Measurements from ENCODE around the gene CARMIL3. TPM values are rescaled to one million over a fixed set of nuclear protein-coding genes. Genes with fewer than 3 reads are reported as not detected.

Gene CARMIL3
- total and polyA plus RNA-seq, 2 experiments from 2014 or later: not detected

DNA sequence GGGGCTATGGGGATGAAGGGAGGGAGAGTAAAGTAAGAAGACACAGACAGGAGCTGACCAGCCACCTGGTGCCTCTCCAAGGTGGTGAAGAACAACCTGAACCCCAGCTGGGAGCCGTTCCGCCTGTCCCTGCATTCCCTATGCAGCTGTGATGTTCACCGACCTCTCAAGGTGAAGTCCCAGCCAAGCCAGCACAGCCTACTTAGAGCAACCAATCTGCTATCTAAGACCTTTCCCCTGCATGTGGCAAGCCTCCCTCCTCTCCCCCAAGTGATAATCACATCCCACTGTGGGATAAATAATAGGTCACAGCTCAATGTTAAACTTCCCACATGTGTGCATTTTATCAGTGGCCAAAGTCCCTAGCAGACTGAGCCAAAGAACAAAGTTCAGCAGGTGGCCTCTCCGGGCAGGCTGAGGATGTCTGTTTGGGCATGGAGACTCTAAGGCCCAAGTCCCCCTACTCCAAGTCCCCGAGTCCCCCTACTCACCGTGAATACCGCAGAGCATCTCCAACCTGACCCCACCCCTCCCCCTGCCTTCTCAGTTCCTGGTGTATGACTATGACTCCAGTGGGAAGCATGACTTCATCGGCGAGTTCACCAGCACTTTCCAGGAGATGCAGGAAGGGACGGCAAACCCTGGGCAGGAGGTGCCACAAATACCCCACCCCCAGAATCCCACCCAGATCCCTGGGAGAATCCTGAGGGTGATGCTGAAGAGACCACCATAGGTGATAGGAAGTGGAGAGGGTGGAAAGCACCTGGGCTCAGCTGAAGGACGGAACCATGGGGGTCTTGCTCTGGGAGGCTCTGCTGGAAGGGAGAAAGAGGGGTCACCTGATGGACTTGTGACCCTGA lies 23.0 kb downstream of the CARMIL3 start:
- Histone ChIP-seq H3K36me3 (ENCODE audit: low read depth) (no peaks in the 10 kb centered on the region), H4K20me1 (ENCODE audit: insufficient read depth) (no peaks in the 10 kb centered on the region), H3K9me2 (ENCODE audit: insufficient read depth) (no peaks in the 10 kb centered on the region), H3K27me3 (replicated peaks; ENCODE audit: insufficient read depth) (peaks cover 12% of the 10 kb centered on the region), H3F3A (ENCODE audit: insufficient read depth) (no peaks in the 10 kb centered on the region), H3K27ac (no peak overlapping the region), H3K4me2 (ENCODE audit: unreplicated experiment) (no peak overlapping the region), H3K9me3 (ENCODE audit: low read depth) (no peaks in the 10 kb centered on the region), H2AFZ (no peak overlapping the region), H3K4me1 (ENCODE audit: insufficient read depth) (no peaks in the 10 kb centered on the region), H3K4me3 (no peak overlapping the region), H3K9ac (no peak overlapping the region), H3K79me2 (ENCODE audit: insufficient read depth) (no peaks in the 10 kb centered on the region)
- no peak for DNase-seq
- TF ChIP-seq EZH2phosphoT487 (IDR thresholded peaks at IDR 0.05; ENCODE audit: insufficient read depth, low read depth) (no peak), EZH2 (IDR thresholded peaks at IDR 0.05; ENCODE audit: insufficient read depth, poor library complexity, severe bottlenecking) (no peak)
- WGBS, 2 experiments (ENCODE audit: low coverage in 1 of 2, low lambda C conversion rate in 2 of 2, missing lambda C conversion rate in 2 of 2): 60 to 61% methylated on average over 11 of the region's 11 CpGs
- in situ Hi-C loops (cut with MboI): no loop called here

DNA sequence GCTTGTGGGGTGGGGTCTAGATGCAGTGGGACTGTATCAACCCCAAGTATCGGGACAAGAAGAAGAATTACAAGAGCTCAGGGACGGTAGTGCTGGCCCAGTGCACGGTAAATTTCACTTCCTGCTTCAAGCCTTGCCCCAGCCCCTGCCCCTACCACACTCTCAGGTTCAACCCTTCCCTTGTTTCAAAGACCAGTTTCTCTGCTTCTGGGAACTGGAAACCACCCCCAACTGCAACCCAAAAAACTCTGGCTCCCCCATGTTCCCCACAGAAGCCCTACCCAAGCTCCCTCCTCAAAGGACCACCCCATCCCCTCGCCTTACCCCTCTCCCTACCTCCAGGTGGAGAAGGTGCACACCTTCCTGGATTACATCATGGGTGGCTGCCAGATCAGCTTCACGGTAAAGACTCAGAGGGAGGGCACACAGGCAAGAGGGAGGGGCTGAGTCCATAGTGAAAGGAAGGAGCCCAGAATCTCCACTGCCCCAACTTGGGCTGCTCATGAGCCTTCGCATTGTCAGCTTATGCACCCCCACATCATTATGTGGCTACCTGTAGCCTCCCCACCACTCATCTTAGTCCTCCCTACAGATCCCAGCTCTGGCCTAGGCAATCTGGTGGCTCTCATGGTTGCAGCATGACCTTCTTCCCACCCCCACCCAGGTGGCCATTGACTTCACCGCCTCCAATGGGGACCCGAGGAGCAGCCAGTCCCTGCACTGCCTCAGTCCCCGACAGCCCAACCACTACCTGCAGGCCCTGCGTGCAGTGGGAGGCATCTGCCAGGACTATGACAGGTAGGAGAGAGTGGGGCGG lies 23.9 kb downstream of the CARMIL3 start:
- TF ChIP-seq EZH2 (IDR thresholded peaks at IDR 0.05; ENCODE audit: insufficient read depth, poor library complexity, severe bottlenecking) (no peak), EZH2phosphoT487 (IDR thresholded peaks at IDR 0.05; ENCODE audit: insufficient read depth, low read depth) (no peak)
- DNase-seq: no peak
- H4K20me1 ChIP-seq (ENCODE audit: insufficient read depth): no peaks in the 10 kb centered on the region
- no peaks in the 10 kb centered on the region for H3K9me2 ChIP-seq (ENCODE audit: insufficient read depth)
- H3K36me3 ChIP-seq (ENCODE audit: low read depth): no peaks in the 10 kb centered on the region
- H2AFZ ChIP-seq: no peak overlapping the region
- H3K79me2 ChIP-seq (ENCODE audit: insufficient read depth): no peaks in the 10 kb centered on the region
- no peak overlapping the region for H3K27ac ChIP-seq
- in situ Hi-C loops (cut with MboI): no loop called here
- H3K9ac ChIP-seq: no peak overlapping the region
- no peaks in the 10 kb centered on the region for H3F3A ChIP-seq (ENCODE audit: insufficient read depth)
- 56 to 59% methylated on average over 11 of the region's 11 CpGs for WGBS, 2 experiments (ENCODE audit: low coverage in 1 of 2, low lambda C conversion rate in 2 of 2, missing lambda C conversion rate in 2 of 2)
- peaks cover 6% of the 10 kb centered on the region for H3K27me3 ChIP-seq (replicated peaks; ENCODE audit: insufficient read depth)
- H3K4me3 ChIP-seq: no peak overlapping the region
- H3K9me3 ChIP-seq (ENCODE audit: low read depth): no peaks in the 10 kb centered on the region
- H3K4me2 ChIP-seq (ENCODE audit: unreplicated experiment): no peak overlapping the region
- H3K4me1 ChIP-seq (ENCODE audit: insufficient read depth): no peaks in the 10 kb centered on the region

DNA sequence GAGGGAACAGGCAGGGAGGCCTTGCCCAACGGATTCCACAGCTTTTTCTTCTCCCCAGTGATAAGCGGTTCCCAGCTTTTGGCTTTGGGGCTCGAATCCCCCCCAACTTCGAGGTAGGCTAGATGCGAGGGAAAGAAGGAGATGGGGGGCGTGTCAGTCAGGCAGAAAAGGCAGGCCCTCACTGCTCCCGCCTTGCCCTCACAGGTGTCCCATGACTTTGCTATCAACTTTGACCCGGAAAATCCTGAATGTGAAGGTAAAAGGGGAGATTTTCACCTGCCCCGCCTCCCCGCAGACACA lies 24.4 kb downstream of the CARMIL3 start:
- WGBS, 2 experiments (ENCODE audit: low coverage in 1 of 2, low lambda C conversion rate in 2 of 2, missing lambda C conversion rate in 2 of 2): 66 to 81% methylated on average over 10 of the region's 10 CpGs
- no peak for DNase-seq
- H3K4me1 ChIP-seq (ENCODE audit: insufficient read depth): no peaks in the 10 kb centered on the region
- H3F3A ChIP-seq (ENCODE audit: insufficient read depth): no peaks in the 10 kb centered on the region
- H3K27ac ChIP-seq: no peak overlapping the region
- no peaks in the 10 kb centered on the region for H3K36me3 ChIP-seq (ENCODE audit: low read depth)
- no peak overlapping the region for H3K4me2 ChIP-seq (ENCODE audit: unreplicated experiment)
- TF ChIP-seq EZH2phosphoT487 (IDR thresholded peaks at IDR 0.05; ENCODE audit: insufficient read depth, low read depth) (no peak), EZH2 (IDR thresholded peaks at IDR 0.05; ENCODE audit: insufficient read depth, poor library complexity, severe bottlenecking) (no peak)
- H4K20me1 ChIP-seq (ENCODE audit: insufficient read depth): no peaks in the 10 kb centered on the region
- H3K27me3 ChIP-seq (replicated peaks; ENCODE audit: insufficient read depth): peaks cover 6% of the 10 kb centered on the region
- H3K9me2 ChIP-seq (ENCODE audit: insufficient read depth): no peaks in the 10 kb centered on the region
- H2AFZ ChIP-seq: no peak overlapping the region
- in situ Hi-C loops (cut with MboI): no loop called here
- no peaks in the 10 kb centered on the region for H3K79me2 ChIP-seq (ENCODE audit: insufficient read depth)
- H3K9me3 ChIP-seq (ENCODE audit: low read depth): no peaks in the 10 kb centered on the region
- H3K9ac ChIP-seq: no peak overlapping the region
- no peak overlapping the region for H3K4me3 ChIP-seq

DNA sequence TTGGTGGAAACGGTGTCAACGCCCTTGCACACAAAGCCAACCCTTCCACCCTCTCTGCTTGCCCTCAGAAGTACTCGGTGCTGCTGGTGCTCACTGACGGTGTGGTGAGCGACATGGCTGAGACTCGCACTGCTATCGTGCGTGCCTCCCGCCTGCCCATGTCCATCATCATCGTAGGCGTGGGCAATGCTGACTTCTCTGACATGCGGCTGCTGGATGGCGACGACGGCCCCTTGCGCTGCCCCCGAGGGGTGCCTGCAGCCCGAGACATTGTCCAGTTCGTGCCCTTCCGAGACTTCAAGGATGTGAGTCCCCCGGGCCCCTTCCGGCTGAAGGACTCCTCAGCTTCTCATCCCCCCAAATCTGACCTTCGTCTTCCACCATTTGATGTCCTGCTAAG lies 25.3 kb downstream of the CARMIL3 start:
- Histone ChIP-seq H4K20me1 (ENCODE audit: insufficient read depth) (no peaks in the 10 kb centered on the region), H3K4me2 (ENCODE audit: unreplicated experiment) (no peak overlapping the region), H3K9ac (no peak overlapping the region), H3F3A (ENCODE audit: insufficient read depth) (no peaks in the 10 kb centered on the region), H3K79me2 (ENCODE audit: insufficient read depth) (no peaks in the 10 kb centered on the region), H2AFZ (no peak overlapping the region), H3K36me3 (ENCODE audit: low read depth) (no peaks in the 10 kb centered on the region), H3K27ac (no peak overlapping the region), H3K4me1 (ENCODE audit: insufficient read depth) (no peaks in the 10 kb centered on the region), H3K27me3 (replicated peaks; ENCODE audit: insufficient read depth) (peaks cover 5% of the 10 kb centered on the region), H3K4me3 (no peak overlapping the region), H3K9me3 (ENCODE audit: low read depth) (no peaks in the 10 kb centered on the region), H3K9me2 (ENCODE audit: insufficient read depth) (no peaks in the 10 kb centered on the region)
- in situ Hi-C loops (cut with MboI): no loop called here
- TF ChIP-seq EZH2 (IDR thresholded peaks at IDR 0.05; ENCODE audit: insufficient read depth, poor library complexity, severe bottlenecking): no peak
- TF ChIP-seq EZH2phosphoT487 (IDR thresholded peaks at IDR 0.05; ENCODE audit: insufficient read depth, low read depth): no peak
- 80% methylated on average over 22 to 23 of the region's 23 CpGs for WGBS, 2 experiments (ENCODE audit: low coverage in 1 of 2, low lambda C conversion rate in 2 of 2, missing lambda C conversion rate in 2 of 2)
- DNase-seq: no peak

Data from GM23248 (cell line).